Endothelial cell of umbilical vein (primary cell): ENCODE measurements around the gene ZDHHC16. TPM values are rescaled to one million over a fixed set of nuclear protein-coding genes. Genes with fewer than 3 reads are reported as not detected.

Source experiments
- BruUV-seq: library from RNA; stranded (reverse); fragments of 400-500 nt; replicated peaks from 2 replicates; lab custom pipeline; 2021; lab: Mats Ljungman, UMichigan
- CTCF ChIA-PET: fragments of 300-600, 350-600 bp; sonication (Branson Sonifier 250); formaldehyde crosslinking; loops from one replicate; lab custom pipeline; 2021; ENCODE audit warnings: antibody characterized with exemption, inconsistent platforms; lab: Charles Lee
- POLR2A ChIA-PET: fragments of 300-600, 350-600 bp; sonication (Branson Sonifier 250); formaldehyde crosslinking; loops from one replicate; lab custom pipeline; 2021; ENCODE audit warnings: antibody characterized with exemption, inconsistent platforms; lab: Charles Lee
- DNase-seq: peaks from one replicate; pipeline ENCODE4 v3.0.0-alpha.2; 2011; ENCODE audit warnings: low read depth, low spot score
- FAIRE-seq: peaks from 2 replicates; lab custom pipeline; 2011; peaks lifted over from hg19 to GRCh38; lab: Jason Lieb, UNC
- H2AFZ ChIP-seq: 2 replicates; pipeline ENCODE4 v1.6.0; 2012; ENCODE audit warnings: low read depth, low read length, control low read depth, inconsistent platforms
- H3K27ac ChIP-seq: 2 replicates; pipeline ENCODE4 v1.5.1; 2011; ENCODE audit warnings: low read depth, mild to moderate bottlenecking, control low read depth, low read length, moderate library complexity; ENCODE audit not compliant: insufficient read depth
- H3K27me3 ChIP-seq, 2 experiments: 2 replicates each; pipeline versions ENCODE4 v1.6.0 to v1.6.1; 2011; ENCODE audit warnings: low read length in 2 of 2, mixed read lengths in 1 of 2; ENCODE audit not compliant: control insufficient read depth in 2 of 2, insufficient read depth in 2 of 2
- H3K36me3 ChIP-seq, 2 experiments: 2 replicates in 1 of 2; 3 replicates in 1 of 2; pipeline ENCODE4 v1.5.1; 2011; ENCODE audit warnings: low read length in 2 of 2, mild to moderate bottlenecking in 1 of 2, moderate library complexity in 1 of 2; ENCODE audit not compliant: control insufficient read depth in 2 of 2, insufficient read depth in 2 of 2; ENCODE audit errors: extremely low read depth in 1 of 2
- H3K4me1 ChIP-seq: 3 replicates; pipeline ENCODE4 v1.5.1; 2011; ENCODE audit warnings: mild to moderate bottlenecking, low read length; ENCODE audit not compliant: control insufficient read depth, insufficient read depth; ENCODE audit errors: extremely low read depth
- H3K4me2 ChIP-seq: 2 replicates; pipeline ENCODE4 v1.6.1; 2011; ENCODE audit warnings: low read length, control low read depth, mixed read lengths; ENCODE audit not compliant: insufficient read depth
- H3K4me3 ChIP-seq, 3 experiments: fragments of 200-600 bp in 1 of 3; sonication (generic), shearing (Covaris generic) in 1 of 3; replicated peaks in 1 of 3; 2 replicates each; pipeline ENCODE4 v1.5.1; 2011 to 2016; ENCODE audit warnings: control low read depth in 3 of 3, low read length in 3 of 3, mild to moderate bottlenecking in 2 of 3, inconsistent platforms in 1 of 3, low read depth in 1 of 3, moderate library complexity in 1 of 3; ENCODE audit not compliant: insufficient read depth in 1 of 3
- H3K79me2 ChIP-seq: 2 replicates; pipeline ENCODE4 v1.6.0; 2012; ENCODE audit warnings: low read length, inconsistent platforms; ENCODE audit not compliant: control insufficient read depth, insufficient read depth
- H3K9ac ChIP-seq: replicated peaks from 2 replicates; pipeline ENCODE3; 2011; ENCODE audit warnings: low read length, control low read depth; ENCODE audit not compliant: insufficient read depth; ENCODE audit errors: extremely low read depth
- H3K9me1 ChIP-seq: replicated peaks from 3 replicates; pipeline ENCODE4 v1.6.0; 2011; ENCODE audit warnings: mild to moderate bottlenecking, low read length; ENCODE audit not compliant: control insufficient read depth, insufficient read depth; ENCODE audit errors: extremely low read depth
- H3K9me3 ChIP-seq: replicated peaks from 2 replicates; pipeline ENCODE4 v1.5.1; 2012; ENCODE audit warnings: low read length, inconsistent platforms; ENCODE audit not compliant: control insufficient read depth, insufficient read depth
- H4K20me1 ChIP-seq: replicated peaks from 2 replicates; pipeline ENCODE3; 2011; ENCODE audit warnings: mild to moderate bottlenecking, low read length; ENCODE audit not compliant: control insufficient read depth, insufficient read depth; ENCODE audit errors: extremely low read depth
- CTCF ChIP-seq, 2 donors: IDR thresholded peaks; 1 replicate in 1 of 2; 2 replicates in 1 of 2; pipeline ENCODE4 v1.5.1; 2011; ENCODE audit warnings: low read length in 2 of 2, mild to moderate bottlenecking in 2 of 2, moderate library complexity in 2 of 2, control low read depth in 1 of 2, inconsistent platforms in 1 of 2, low read depth in 1 of 2; ENCODE audit not compliant: insufficient read depth in 1 of 2; ENCODE audit errors: extremely low read depth in 1 of 2
- EZH2 ChIP-seq: IDR thresholded peaks from 2 replicates; pipeline ENCODE4 v1.6.1; 2012; ENCODE audit warnings: borderline replicate concordance, low read depth, mild to moderate bottlenecking, moderate library complexity, low read length, inconsistent platforms; ENCODE audit not compliant: severe bottlenecking
- FOS ChIP-seq: IDR thresholded peaks from 2 replicates; pipeline ENCODE4 v1.6.1; 2011; ENCODE audit warnings: mild to moderate bottlenecking, low read length, moderate library complexity, borderline replicate concordance; ENCODE audit not compliant: insufficient read depth
- GATA2 ChIP-seq: IDR thresholded peaks from 2 replicates; pipeline ENCODE4 v1.7.0; 2011; ENCODE audit warnings: low read depth, mild to moderate bottlenecking, moderate library complexity, mixed read lengths, low read length; ENCODE audit not compliant: insufficient read length, insufficient read depth
- JUN ChIP-seq: IDR thresholded peaks from 2 replicates; pipeline ENCODE4 v1.6.1; 2011; ENCODE audit warnings: borderline replicate concordance, low read depth; ENCODE audit not compliant: insufficient read length, insufficient read depth
- MAX ChIP-seq: IDR thresholded peaks from 2 replicates; pipeline ENCODE4 v1.6.1; 2011; ENCODE audit not compliant: insufficient read depth, insufficient read length
- MYC ChIP-seq: IDR thresholded peaks from one replicate; pipeline ENCODE4 v1.6.1; 2011; ENCODE audit warnings: mild to moderate bottlenecking, low read depth, low read length
- POLR2A ChIP-seq: IDR thresholded peaks from 2 replicates; pipeline ENCODE4 v1.6.1; 2012; ENCODE audit warnings: low read depth, mild to moderate bottlenecking, control low read depth, low read length
- POLR2AphosphoS5 ChIP-seq: IDR thresholded peaks from 2 replicates; pipeline ENCODE4 v1.6.1; 2012; ENCODE audit warnings: low read depth, mild to moderate bottlenecking, control low read depth, low read length, moderate library complexity; ENCODE audit not compliant: insufficient read depth
- dilution Hi-C: fragments of 300-500 bp; cut with MboI; formaldehyde crosslinking; loops from one replicate; pipeline ENCODE4 v1.15.0; 2019; ENCODE audit warnings: low sequenced_read_pairs; ENCODE audit not compliant: extremely low pct_ligation_motif_present
- intact Hi-C: fragments of 100-400 bp; cut with micrococcal nuclease; formaldehyde crosslinking; loops from one replicate; pipeline ENCODE4 v1.10.0; 2022
- polyA plus RNA-seq, 4 experiments: library from polyadenylated mRNA; depleted of rRNA in 3 of 4; stranded (reverse) in 3 of 4; unstranded in 1 of 4; fragments of >200 nt; gene quantifications; 2 replicates each; pipeline versions ENCODE4 v1.2.1 to v1.2.3, GENCODE V29; 2011 to 2012; ENCODE audit warnings: missing spikeins in 1 of 4
- total RNA-seq: library from RNA; stranded (reverse); gene quantifications from 2 replicates; pipeline ENCODE4 v1.2.3, GENCODE V29; 2021

ZDHHC16 gene
- total and polyA plus RNA-seq, 2 donors (not counting 3 experiments of a cell fraction or from before 2014, with no cell fraction given), result 52.0 to 125 TPM

- FAIRE-seq, result no peak
- POLR2A ChIA-PET, result interaction anchor here (0.6 to 1.2 kb wide), 3 partner anchors 43 to 117 kb away, joined by 3 read pairs; partner anchors contain the start of gene ARHGAP19
- intact Hi-C loops, result loop anchor here (1.0 to 2.0 kb wide), 2 partner anchors 45 to 67 kb away; partner anchors contain the start of gene FRAT2
- Histone ChIP-seq H4K20me1 (no peaks in the 10 kb centered on the region), H3K79me2 (peaks cover 4% of the 10 kb centered on the region), H3K4me2 (no peak overlapping the region), H3K27me3 (no peaks in the 10 kb centered on the region), H2AFZ (no peak overlapping the region), H3K36me3 (no peaks in the 10 kb centered on the region), H3K9me3 (no peaks in the 10 kb centered on the region), H3K9ac (no peak overlapping the region), H3K4me1 (peaks cover 10% of the 10 kb centered on the region), H3K27ac (peak overlapping the region; percentile 75), H3K9me1 (no peaks in the 10 kb centered on the region), H3K4me3 (peak overlapping the region in 1 of 3 experiments; percentile 58)
- no peak for TF ChIP-seq FOS
- TF ChIP-seq EZH2, result no peak
- no peak for TF ChIP-seq GATA2
- TF ChIP-seq POLR2A, result no peak
- no peak for TF ChIP-seq MYC
- no peak for TF ChIP-seq POLR2AphosphoS5
- TF ChIP-seq JUN, result no peak
- TF ChIP-seq CTCF (IDR thresholded peaks at IDR 0.05; ENCODE audit: extremely low read depth in 1 of 2, insufficient read depth in 1 of 2, low read depth in 1 of 2, low read length in 2 of 2), result no peak
- TF ChIP-seq MAX, result no peak
- dilution Hi-C loops, result no loop called here
- CTCF ChIA-PET, result interaction anchor here (0.7 to 2.7 kb wide), 9 partner anchors 12 to 329 kb away, joined by 3 to 14 read pairs (median 6); no protein-coding TSS in a partner anchor
- DNase-seq, result no peak
- BruUV-seq, result no TSS peak
Observed at GRCh38 chr10:97401455-97401919, 44.5 kb upstream of the ZDHHC16 start.
